ENCODE measurements around the gene SLC22A1. TPM values are rescaled to one million over a fixed set of nuclear protein-coding genes. Genes with fewer than 3 reads are reported as not detected.
"Not testable (repeated sequence)": the region's sequence is repeated elsewhere in the genome, so short reads cannot be mapped to it uniquely, and the experiment has no call there.

The SLC22A1 gene
- total RNA-seq, 1 experiment from 2014 or later: 1.2 TPM

- Mint-ChIP-seq H3K4me1 (peaks cover 24% of the 10 kb centered on the region), H3K9me3 (peaks cover 18% of the 10 kb centered on the region), H3K27me3 (ENCODE audit: low read depth) (peaks cover 10% of the 10 kb centered on the region)
- DNase-seq (ENCODE audit: low spot score); ATAC-seq; H3K36me3 Mint-ChIP-seq; H3K27ac Mint-ChIP-seq; H3K4me3 Mint-ChIP-seq; POLR2A ChIA-PET: not testable (repeated sequence)
- CTCF ChIA-PET: interaction anchor here (1.1 to 1.4 kb wide), 2 partner anchors 81 to 315 kb away, joined by 4 read pairs; no protein-coding TSS in a partner anchor
Measured at GRCh38 chr6:160140493-160140892, 18.9 kb downstream of the SLC22A1 start.

- peaks cover 24% of the 10 kb centered on the region for H3K4me1 Mint-ChIP-seq
- no peaks in the 10 kb centered on the region; the same call in 1 of the 2 replicates for H3K36me3 Mint-ChIP-seq
- POLR2A ChIA-PET: no interaction called here
- H3K9me3 Mint-ChIP-seq: peaks cover 20% of the 10 kb centered on the region
- no peak overlapping the region for H3K4me3 Mint-ChIP-seq
- H3K27me3 Mint-ChIP-seq (ENCODE audit: low read depth): peaks cover 5% of the 10 kb centered on the region
- CTCF ChIA-PET: interaction anchor here (1.1 to 1.5 kb wide), 3 partner anchors 27 to 314 kb away, joined by 3 to 4 read pairs (median 4); no protein-coding TSS in a partner anchor
- DNase-seq (ENCODE audit: low spot score): no peak
- no peak for TF ChIP-seq PRDM15 (CRISPR knock-in tag; IDR thresholded peaks at IDR 0.05)
- H3K27ac Mint-ChIP-seq: no peak overlapping the region
- ATAC-seq: no peak
Measured at GRCh38 chr6:160141001-160141726, 19.5 kb downstream of the SLC22A1 start.

- Mint-ChIP-seq H3K4me1 (peaks cover 22% of the 10 kb centered on the region), H3K4me3 (no peak overlapping the region), H3K27ac (no peak overlapping the region), H3K27me3 (ENCODE audit: low read depth) (no peaks in the 10 kb centered on the region; the same call in 1 of the 2 replicates), H3K9me3 (peaks cover 20% of the 10 kb centered on the region), H3K36me3 (no peaks in the 10 kb centered on the region; the same call in 1 of the 2 replicates)
- POLR2A ChIA-PET: no interaction called here
- CTCF ChIA-PET: interaction anchor here (1.2 to 1.5 kb wide), 3 partner anchors 26 to 313 kb away, joined by 3 to 4 read pairs (median 3); no protein-coding TSS in a partner anchor
- TF ChIP-seq ETV6 (CRISPR knock-in tag; IDR thresholded peaks at IDR 0.05) (no peak), IRF2 (CRISPR knock-in tag; IDR thresholded peaks at IDR 0.05; ENCODE audit: borderline replicate concordance, low read depth) (no peak), USF2 (CRISPR knock-in tag; IDR thresholded peaks at IDR 0.05) (no peak), NR2C2 (CRISPR knock-in tag; IDR thresholded peaks at IDR 0.05) (no peak)
- DNase-seq (ENCODE audit: low spot score) (no peak), ATAC-seq (no peak)
Measured at GRCh38 chr6:160142115-160142715, 20.6 kb downstream of the SLC22A1 start.

- ChIA-PET CTCF (no interaction called here), POLR2A (no interaction called here)
- H3K9me3 Mint-ChIP-seq: peaks cover 20% of the 10 kb centered on the region
- H3K27ac Mint-ChIP-seq: no peak overlapping the region
- H3K4me1 Mint-ChIP-seq: no peaks in the 10 kb centered on the region
- ATAC-seq (no peak), DNase-seq (ENCODE audit: low spot score) (no peak)
- no peaks in the 10 kb centered on the region; the same call in 1 of the 2 replicates for H3K27me3 Mint-ChIP-seq (ENCODE audit: low read depth)
- H3K4me3 Mint-ChIP-seq: no peak overlapping the region
- no peaks in the 10 kb centered on the region; the same call in 1 of the 2 replicates for H3K36me3 Mint-ChIP-seq
- TF ChIP-seq ZMAT4 (CRISPR knock-in tag; IDR thresholded peaks at IDR 0.05) (no peak), TEAD4 (CRISPR knock-in tag; IDR thresholded peaks at IDR 0.05) (no peak), ATF1 (CRISPR knock-in tag; IDR thresholded peaks at IDR 0.05) (no peak), ZNF512 (CRISPR knock-in tag; IDR thresholded peaks at IDR 0.05; ENCODE audit: borderline replicate concordance) (no peak), TCF7 (CRISPR knock-in tag; IDR thresholded peaks at IDR 0.05; ENCODE audit: low read depth) (no peak), GTF2I (CRISPR knock-in tag; conservative IDR thresholded peaks at IDR 0.05) (no peak), USF2 (CRISPR knock-in tag; IDR thresholded peaks at IDR 0.05) (no peak), NFATC4 (CRISPR knock-in tag; IDR thresholded peaks at IDR 0.05) (no peak), NR1H2 (CRISPR knock-in tag; IDR thresholded peaks at IDR 0.05) (no peak), E2F4 (CRISPR knock-in tag; IDR thresholded peaks at IDR 0.05; ENCODE audit: borderline replicate concordance, low read depth) (no peak), MXD4 (CRISPR knock-in tag; IDR thresholded peaks at IDR 0.05; ENCODE audit: borderline replicate concordance) (no peak), ZNF671 (CRISPR knock-in tag; IDR thresholded peaks at IDR 0.05) (no peak)
Measured at GRCh38 chr6:160146454-160147145, 25.0 kb downstream of the SLC22A1 start.
